Fibroblast of villous mesenchyme (primary cell): ENCODE measurements around the gene MACROD1. TPM values are rescaled to one million over a fixed set of nuclear protein-coding genes. Genes with fewer than 3 reads are reported as not detected.

Source experiments
- DNase-seq: peaks from one replicate; pipeline ENCODE4 v3.0.0-alpha.2; 2010; ENCODE audit warnings: low read depth
- H3K4me3 ChIP-seq: 2 replicates; pipeline ENCODE4 v1.5.1; 2011; ENCODE audit warnings: low read depth, mild to moderate bottlenecking, low read length
- CTCF ChIP-seq: IDR thresholded peaks from 2 replicates; pipeline ENCODE4 v1.5.1; 2012; ENCODE audit warnings: low read depth, mild to moderate bottlenecking, low read length; ENCODE audit not compliant: insufficient read depth
- total RNA-seq: library from RNA; depleted of rRNA; stranded (reverse); fragments of >200 nt; gene quantifications from 2 replicates; pipeline ENCODE4 v1.2.3, GENCODE V29; 2012

MACROD1 gene
- total RNA-seq, 1 donor: 8.6 TPM

GRCh38 chr11:64022125-64022784 lies 143.7 kb downstream of the MACROD1 start:
- TF ChIP-seq CTCF: no peak
- no peak for DNase-seq

GRCh38 chr11:64021757-64022093 lies 144.2 kb downstream of the MACROD1 start:
- DNase-seq: no peak

More at GRCh38 chr11:64022125-64022784, 143.7 kb downstream of the MACROD1 start:
- H3K4me3 ChIP-seq: no peak overlapping the region

GRCh38 chr11:64020976-64021756 lies 144.7 kb downstream of the MACROD1 start:
- H3K4me3 ChIP-seq: no peak overlapping the region
- TF ChIP-seq CTCF: no peak
- DNase-seq: no peak

More at GRCh38 chr11:64021757-64022093, 144.2 kb downstream of the MACROD1 start:
- H3K4me3 ChIP-seq: no peak overlapping the region
- TF ChIP-seq CTCF: no peak

- no peak overlapping the region for H3K4me3 ChIP-seq
- DNase-seq: no peak
- TF ChIP-seq CTCF: no peak
These were observed 146.5 kb downstream of the MACROD1 start for GRCh38 chr11:64019106-64020037.

- no peak overlapping the region for H3K4me3 ChIP-seq
- DNase-seq: no peak
- no peak for TF ChIP-seq CTCF
These were observed 147.6 kb downstream of the MACROD1 start for GRCh38 chr11:64018310-64018709.

- H3K4me3 ChIP-seq: no peak overlapping the region
- DNase-seq: no peak
- no peak for TF ChIP-seq CTCF
These were observed 148.0 kb downstream of the MACROD1 start for GRCh38 chr11:64017945-64018224.
